Measurements from ENCODE around the gene TBC1D19. TPM values are rescaled to one million over a fixed set of nuclear protein-coding genes. Genes with fewer than 3 reads are reported as not detected.
"Not testable (repeated sequence)": the region's sequence is repeated elsewhere in the genome, so short reads cannot be mapped to it uniquely, and the experiment has no call there.

The TBC1D19 gene
- total RNA-seq, 4 donors from 2014 or later = 19.8 to 23.4 (median 20.7) TPM

DNA sequence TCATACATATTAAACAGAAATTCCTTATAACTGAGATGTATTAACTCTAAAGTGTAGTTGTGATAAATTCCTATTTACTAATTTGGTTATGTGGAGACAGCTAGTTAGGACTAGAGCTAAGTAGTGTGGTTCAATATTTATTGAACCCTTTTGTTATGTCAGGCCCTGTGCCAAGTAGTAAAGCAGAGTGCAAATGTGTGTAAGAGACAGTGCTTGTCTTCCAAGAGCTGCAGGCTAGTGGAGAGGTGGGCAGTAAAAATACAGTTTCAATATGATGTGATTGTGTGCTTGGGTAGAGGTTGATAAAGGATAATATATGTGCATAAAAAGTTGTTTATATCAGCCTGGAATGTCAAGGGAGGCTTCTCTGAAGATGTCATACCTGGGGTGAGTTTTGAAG is 80.0 kb downstream of the TBC1D19 start:
- no peaks in the 10 kb centered on the region for H3K9me3 ChIP-seq
- no peaks in the 10 kb centered on the region for H3K4me1 ChIP-seq
- no peak overlapping the region for H3K4me3 ChIP-seq
- DNase-seq (ENCODE audit: low spot score in 2 of 2) = no peak
- no peaks in the 10 kb centered on the region for H3K27me3 ChIP-seq
- no peak overlapping the region for H3K27ac ChIP-seq
- peaks cover 0 to 28% (median 0%) of the 10 kb centered on the region in 3 donors for H3K36me3 ChIP-seq
- TF ChIP-seq, protein P1, sequence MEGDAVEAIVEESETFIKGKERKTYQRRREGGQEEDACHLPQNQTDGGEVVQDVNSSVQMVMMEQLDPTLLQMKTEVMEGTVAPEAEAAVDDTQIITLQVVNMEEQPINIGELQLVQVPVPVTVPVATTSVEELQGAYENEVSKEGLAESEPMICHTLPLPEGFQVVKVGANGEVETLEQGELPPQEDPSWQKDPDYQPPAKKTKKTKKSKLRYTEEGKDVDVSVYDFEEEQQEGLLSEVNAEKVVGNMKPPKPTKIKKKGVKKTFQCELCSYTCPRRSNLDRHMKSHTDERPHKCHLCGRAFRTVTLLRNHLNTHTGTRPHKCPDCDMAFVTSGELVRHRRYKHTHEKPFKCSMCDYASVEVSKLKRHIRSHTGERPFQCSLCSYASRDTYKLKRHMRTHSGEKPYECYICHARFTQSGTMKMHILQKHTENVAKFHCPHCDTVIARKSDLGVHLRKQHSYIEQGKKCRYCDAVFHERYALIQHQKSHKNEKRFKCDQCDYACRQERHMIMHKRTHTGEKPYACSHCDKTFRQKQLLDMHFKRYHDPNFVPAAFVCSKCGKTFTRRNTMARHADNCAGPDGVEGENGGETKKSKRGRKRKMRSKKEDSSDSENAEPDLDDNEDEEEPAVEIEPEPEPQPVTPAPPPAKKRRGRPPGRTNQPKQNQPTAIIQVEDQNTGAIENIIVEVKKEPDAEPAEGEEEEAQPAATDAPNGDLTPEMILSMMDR (IDR thresholded peaks at IDR 0.05) = no peak
- TF ChIP-seq EP300 (IDR thresholded peaks at IDR 0.05) = no peak

DNA sequence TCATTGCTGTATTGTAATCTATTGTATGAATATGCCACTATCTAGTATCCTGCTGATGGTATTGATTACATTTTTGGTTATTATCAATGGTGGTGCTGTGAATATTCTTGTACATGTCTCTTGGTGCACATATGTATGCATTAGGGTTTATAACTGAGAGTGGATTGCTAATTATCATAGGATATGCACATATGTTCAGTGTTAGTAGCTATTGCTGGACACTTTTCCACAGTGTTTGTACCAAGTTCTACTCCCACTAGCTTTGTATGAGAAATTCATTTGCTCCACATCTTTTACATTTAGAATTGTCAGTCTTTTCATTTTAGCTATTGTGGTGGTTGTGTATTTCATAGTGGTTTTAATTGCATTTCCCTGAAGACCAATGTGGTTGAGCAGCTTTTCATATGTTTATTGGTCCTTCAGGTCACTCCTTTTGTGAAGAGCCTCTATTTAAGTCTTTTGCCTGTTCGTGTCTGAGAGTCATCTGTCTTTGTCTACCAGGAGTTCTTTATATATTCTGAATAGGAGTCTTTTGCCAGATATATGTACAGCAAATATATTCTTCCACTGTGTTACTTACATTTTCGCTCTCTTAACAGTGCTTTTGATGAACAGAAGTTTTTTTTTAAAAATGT is 87.1 kb downstream of the TBC1D19 start:
- TF ChIP-seq, protein P1 (IDR thresholded peaks at IDR 0.05) = no peak
- TF ChIP-seq EP300 (IDR thresholded peaks at IDR 0.05) (no peak), POLR2A (IDR thresholded peaks at IDR 0.05) (no peak)
- WGBS, 2 donors = 89 to 90% methylated on average over 2 of the region's 2 CpGs
- no peak overlapping the region for H3K4me3 ChIP-seq
- H3K9me3 ChIP-seq = no peaks in the 10 kb centered on the region
- peaks cover 0 to under 1% (median 0%) of the 10 kb centered on the region in 3 donors for H3K36me3 ChIP-seq
- no peaks in the 10 kb centered on the region for H3K4me1 ChIP-seq
- no peaks in the 10 kb centered on the region for H3K27me3 ChIP-seq
- H3K27ac ChIP-seq = no peak overlapping the region
- no peak for DNase-seq (ENCODE audit: low spot score in 2 of 2)

DNA sequence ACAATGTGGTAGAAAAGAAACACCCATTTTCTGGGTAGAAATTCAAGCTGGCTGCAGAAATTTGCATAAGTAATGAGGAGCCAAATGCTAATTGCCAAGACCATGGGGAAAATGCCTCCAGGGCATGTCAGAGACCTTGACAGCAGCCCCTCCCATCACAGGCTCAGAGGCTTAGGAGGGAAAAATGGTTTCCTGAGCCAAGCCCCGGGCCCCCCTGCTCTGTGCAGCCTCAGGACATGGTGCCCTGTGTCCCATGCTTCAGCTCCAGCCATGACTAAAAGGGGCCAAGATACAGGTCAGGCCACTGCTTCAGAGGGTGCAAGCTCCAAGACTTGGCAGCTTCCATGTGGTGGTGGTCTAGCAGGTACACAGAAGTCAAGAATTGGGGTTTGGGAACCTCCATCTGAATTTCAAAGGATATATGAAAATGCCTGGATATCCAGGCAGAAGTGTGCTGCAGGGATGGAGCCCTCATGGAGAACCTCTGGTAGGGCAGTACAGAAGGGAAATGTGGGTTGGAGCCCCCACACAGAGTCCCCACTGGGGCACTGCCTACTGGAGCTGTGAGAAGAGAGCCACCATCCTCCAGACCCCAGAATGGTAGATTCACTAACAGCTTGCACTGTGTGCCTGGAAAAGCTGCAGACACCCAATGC is 95.3 kb downstream of the TBC1D19 start:
- not testable (repeated sequence) for H3K4me3 ChIP-seq; H3K9me3 ChIP-seq; H3K27me3 ChIP-seq; H3K27ac ChIP-seq; DNase-seq (ENCODE audit: low spot score in 2 of 2); H3K4me1 ChIP-seq
- H3K36me3 ChIP-seq = peaks cover 0 to 47% (median 0%) of the 10 kb centered on the region in 3 donors
- 88 to 100% methylated on average over 1 of the region's 1 CpG for WGBS, 2 donors

DNA sequence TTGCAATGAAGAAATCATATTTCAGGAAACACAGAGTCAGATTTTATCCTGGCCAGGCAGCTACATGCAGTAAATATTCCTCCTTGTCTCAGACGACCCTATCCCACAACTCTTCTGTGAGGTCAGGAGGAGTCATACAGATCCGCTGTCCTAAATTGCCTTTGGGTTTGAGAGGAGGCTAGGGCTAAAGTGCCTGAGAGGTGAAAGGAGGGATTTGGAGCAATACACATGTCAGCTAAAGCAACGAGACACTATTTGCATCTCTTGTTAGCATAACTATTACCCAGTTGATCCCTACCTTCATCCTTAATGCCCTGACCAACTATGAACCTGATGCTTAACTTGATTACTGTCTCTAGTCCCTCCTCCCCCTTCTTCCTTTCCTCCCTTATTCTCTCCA is 98.6 kb downstream of the TBC1D19 start:
- no peak for TF ChIP-seq POLR2A (IDR thresholded peaks at IDR 0.05)
- TF ChIP-seq, protein P1 (IDR thresholded peaks at IDR 0.05) = no peak
- TF ChIP-seq EP300 (IDR thresholded peaks at IDR 0.05) = no peak
- Histone ChIP-seq H3K27me3 (no peaks in the 10 kb centered on the region), H3K36me3 (peaks cover 0 to 46% (median 0%) of the 10 kb centered on the region in 3 donors), H3K4me3 (no peak overlapping the region), H3K27ac (no peak overlapping the region), H3K9me3 (peaks cover 0 to 10% (median 2%) of the 10 kb centered on the region in 4 donors), H3K4me1 (no peaks in the 10 kb centered on the region)
- WGBS, 2 donors = 71 to 75% methylated on average over 3 of the region's 3 CpGs
- no peak for DNase-seq (ENCODE audit: low spot score in 2 of 2)

DNA sequence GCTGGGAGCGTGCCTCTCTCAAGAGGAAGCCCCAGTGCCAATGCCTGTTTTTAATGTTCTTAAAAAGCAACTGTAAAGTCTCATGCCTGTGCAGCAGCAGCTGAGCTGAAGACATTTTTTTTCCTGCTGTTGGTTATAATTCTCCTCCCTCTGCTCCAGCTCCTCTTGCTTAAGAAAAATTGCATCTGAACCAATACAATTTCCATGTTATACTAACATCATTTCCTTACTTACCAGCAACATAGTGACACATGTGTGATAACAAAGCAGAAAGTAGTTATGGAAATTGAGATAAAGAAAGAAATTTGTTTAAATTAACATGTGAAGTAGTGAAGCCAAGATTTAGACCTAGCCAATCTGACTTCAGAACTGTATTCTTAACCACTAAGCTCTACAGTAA is 101.4 kb downstream of the TBC1D19 start:
- Histone ChIP-seq H3K4me1 (no peaks in the 10 kb centered on the region), H3K9me3 (peaks cover 0 to 7% (median 0%) of the 10 kb centered on the region in 4 donors), H3K27ac (no peak overlapping the region), H3K36me3 (peaks cover 0 to 40% (median 2%) of the 10 kb centered on the region in 3 donors), H3K4me3 (no peak overlapping the region), H3K27me3 (no peaks in the 10 kb centered on the region)
- WGBS, 2 donors = 84 to 100% methylated on average over 1 of the region's 1 CpG
- no peak for DNase-seq (ENCODE audit: low spot score in 2 of 2)
- TF ChIP-seq POLR2A (IDR thresholded peaks at IDR 0.05) (no peak), EP300 (IDR thresholded peaks at IDR 0.05) (no peak)
- TF ChIP-seq, protein P1 (IDR thresholded peaks at IDR 0.05) = no peak

Measured in tibial nerve (tissue), 4 donors.